ENCODE results near the gene CFL1. TPM values are rescaled to one million over a fixed set of nuclear protein-coding genes. Genes with fewer than 3 reads are reported as not detected.

CFL1 gene
- total RNA-seq (2022; extraction: Qiagen RNA extraction; ENCODE audit: low read depth): 1,889 to 2,400 TPM (median 2,225 TPM) in 5 replicates

GRCh38 chr11:65857853-65858680 is at the start of gene CFL1:
Gene CFL1 (minus strand): TSS chr11:65858180. CDS start chr11:65858099, 81 bp downstream.

GRCh38 chr11:65900125-65900898 is 42.3 kb upstream of the CFL1 start, which contains the start of gene FOSL1:
Gene FOSL1 (minus strand): TSS chr11:65900388. CDS start chr11:65900339, 49 bp downstream.

GRCh38 chr11:65890324-65891218 is 32.6 kb upstream of the CFL1 start, which contains the start of gene CCDC85B:
Gene CCDC85B (plus strand): TSS chr11:65890673. CDS start chr11:65890784, 111 bp downstream.

GRCh38 chr11:65888163-65888814 is 30.3 kb upstream of the CFL1 start, which contains the start of gene FIBP:
Gene FIBP (minus strand): TSS chr11:65888471. CDS start chr11:65888418, 53 bp downstream.

GRCh38 chr11:65879617-65880016 is 21.6 kb upstream of the CFL1 start, which contains the start of gene CTSW:
Gene CTSW (plus strand): TSS chr11:65879837. CDS start chr11:65879855, 18 bp downstream.

GRCh38 chr11:65872586-65873317 is 14.8 kb upstream of the CFL1 start, which contains the start of gene EFEMP2:
Gene EFEMP2 (minus strand): TSS chr11:65872800. CDS start chr11:65872354, 446 bp downstream.

GRCh38 chr11:65860278-65861164 is 2.5 kb upstream of the CFL1 start, which contains the start of gene MUS81:
Gene MUS81 (plus strand): TSS chr11:65860433. CDS start chr11:65860754, 321 bp downstream.

GRCh38 chr11:65833297-65834030 is 24.5 kb downstream of the CFL1 start, which contains the start of gene SNX32:
Gene SNX32 (plus strand): TSS chr11:65833963. CDS start chr11:65834066, 103 bp downstream.

Other genes starting within 250 kb of the CFL1 start
- gene MAP3K11, start 244.0 kb downstream of the CFL1 start, total RNA-seq (2022; extraction: Qiagen RNA extraction; ENCODE audit: low read depth): 25.9 to 57.4 TPM (median 50.9 TPM) in 5 replicates
- 19.9 to 40.4 TPM (median 37.0 TPM) in 5 replicates for gene PCNX3, start 242.4 kb downstream of the CFL1 start, total RNA-seq (2022; extraction: Qiagen RNA extraction; ENCODE audit: low read depth)
- gene SIPA1, start 220.1 kb downstream of the CFL1 start, total RNA-seq (2022; extraction: Qiagen RNA extraction; ENCODE audit: low read depth): 7.6 to 22.6 TPM (median 19.8 TPM) in 5 replicates
- gene RELA, start 195.3 kb downstream of the CFL1 start, total RNA-seq (2022; extraction: Qiagen RNA extraction; ENCODE audit: low read depth): 54.3 to 80.3 TPM (median 76.8 TPM) in 5 replicates
- 35.6 to 53.4 TPM (median 50.5 TPM) in 5 replicates for gene KAT5, start 145.9 kb downstream of the CFL1 start, total RNA-seq (2022; extraction: Qiagen RNA extraction; ENCODE audit: low read depth)
- gene RNASEH2C, start 137.4 kb downstream of the CFL1 start, total RNA-seq (2022; extraction: Qiagen RNA extraction; ENCODE audit: low read depth): 23.0 to 58.3 TPM (median 43.6 TPM) in 5 replicates
- gene AP5B1, start 77.2 kb downstream of the CFL1 start, total RNA-seq (2022; extraction: Qiagen RNA extraction; ENCODE audit: low read depth): 6.0 to 13.9 TPM (median 11.2 TPM) in 5 replicates
- gene OVOL1, start 71.1 kb downstream of the CFL1 start, total RNA-seq (2022; extraction: Qiagen RNA extraction; ENCODE audit: low read depth): 0.08 to 0.15 TPM (median 0.09 TPM) in 3 of 5 replicates, not detected in the others
- not detected in 5 replicates for gene SNX32, start 24.2 kb downstream of the CFL1 start, total RNA-seq (2022; extraction: Qiagen RNA extraction; ENCODE audit: low read depth)
- gene MUS81, start 2.3 kb upstream of the CFL1 start, total RNA-seq (2022; extraction: Qiagen RNA extraction; ENCODE audit: low read depth): 23.9 to 43.5 TPM (median 31.9 TPM) in 5 replicates
- gene EFEMP2, start 14.6 kb upstream of the CFL1 start, total RNA-seq (2022; extraction: Qiagen RNA extraction; ENCODE audit: low read depth): 0.92 to 1.8 TPM (median 1.4 TPM) in 5 replicates
- gene CTSW, start 21.7 kb upstream of the CFL1 start, total RNA-seq (2022; extraction: Qiagen RNA extraction; ENCODE audit: low read depth): 0.20 TPM in 1 of 5 replicates, not detected in the others
- 62.6 to 93.4 TPM (median 84.9 TPM) in 5 replicates for gene FIBP, start 30.3 kb upstream of the CFL1 start, total RNA-seq (2022; extraction: Qiagen RNA extraction; ENCODE audit: low read depth)
- 20.0 to 52.5 TPM (median 49.0 TPM) in 5 replicates for gene CCDC85B, start 32.5 kb upstream of the CFL1 start, total RNA-seq (2022; extraction: Qiagen RNA extraction; ENCODE audit: low read depth)
- 132 to 214 TPM (median 155 TPM) in 5 replicates for gene FOSL1, start 42.2 kb upstream of the CFL1 start, total RNA-seq (2022; extraction: Qiagen RNA extraction; ENCODE audit: low read depth)
- 27.1 to 54.3 TPM (median 50.1 TPM) in 5 replicates for gene C11orf68, start 60.9 kb upstream of the CFL1 start, total RNA-seq (2022; extraction: Qiagen RNA extraction; ENCODE audit: low read depth)
- gene DRAP1, start 61.2 kb upstream of the CFL1 start, total RNA-seq (2022; extraction: Qiagen RNA extraction; ENCODE audit: low read depth): 158 to 325 TPM (median 225 TPM) in 5 replicates
- not detected in 5 replicates for gene TSGA10IP, start 87.3 kb upstream of the CFL1 start, total RNA-seq (2022; extraction: Qiagen RNA extraction; ENCODE audit: low read depth)
- gene SART1, start 103.6 kb upstream of the CFL1 start, total RNA-seq (2022; extraction: Qiagen RNA extraction; ENCODE audit: low read depth): 43.2 to 70.5 TPM (median 61.2 TPM) in 5 replicates
- 36.9 to 46.3 TPM (median 39.5 TPM) in 5 replicates for gene EIF1AD, start 144.0 kb upstream of the CFL1 start, total RNA-seq (2022; extraction: Qiagen RNA extraction; ENCODE audit: low read depth)
- 370 to 493 TPM (median 487 TPM) in 5 replicates for gene BANF1, start 144.3 kb upstream of the CFL1 start, total RNA-seq (2022; extraction: Qiagen RNA extraction; ENCODE audit: low read depth)
- not detected in 5 replicates for gene CST6, start 153.8 kb upstream of the CFL1 start, total RNA-seq (2022; extraction: Qiagen RNA extraction; ENCODE audit: low read depth)
- 1.2 to 2.4 TPM (median 2.1 TPM) in 5 replicates for gene CATSPER1, start 168.3 kb upstream of the CFL1 start, total RNA-seq (2022; extraction: Qiagen RNA extraction; ENCODE audit: low read depth)
- gene GAL3ST3, start 191.0 kb upstream of the CFL1 start, total RNA-seq (2022; extraction: Qiagen RNA extraction; ENCODE audit: low read depth): not detected in 5 replicates
- gene SF3B2, start 194.2 kb upstream of the CFL1 start, total RNA-seq (2022; extraction: Qiagen RNA extraction; ENCODE audit: low read depth): 166 to 198 TPM (median 173 TPM) in 5 replicates
- 54.8 to 98.9 TPM (median 79.2 TPM) in 5 replicates for gene PACS1, start 212.1 kb upstream of the CFL1 start, total RNA-seq (2022; extraction: Qiagen RNA extraction; ENCODE audit: low read depth)